Endothelial cell (in vitro differentiated cells): ENCODE results near the gene SOAT1. TPM values are rescaled to one million over a fixed set of nuclear protein-coding genes. Genes with fewer than 3 reads are reported as not detected.
"Not testable (repeated sequence)": the region's sequence is repeated elsewhere in the genome, so short reads cannot be mapped to it uniquely, and the experiment has no call there.

Source experiments
- DNase-seq: peaks from one replicate; pipeline ENCODE4 v3.0.0; 2021; ENCODE audit warnings: low spot score
- H3K27ac Mint-ChIP-seq: one replicate; pipeline ENCODE4 v1.8.0; 2021; ENCODE audit warnings: mixed read lengths, inconsistent platforms; ENCODE audit not compliant: unreplicated experiment
- H3K27me3 Mint-ChIP-seq: one replicate; pipeline ENCODE4 v1.8.0; 2021; ENCODE audit warnings: mild to moderate bottlenecking, moderate library complexity, mixed read lengths, inconsistent platforms; ENCODE audit not compliant: unreplicated experiment
- H3K36me3 Mint-ChIP-seq: one replicate; pipeline ENCODE4 v1.8.0; 2021; ENCODE audit warnings: mild to moderate bottlenecking, low read depth, mixed read lengths, inconsistent platforms; ENCODE audit not compliant: unreplicated experiment
- H3K4me1 Mint-ChIP-seq: one replicate; pipeline ENCODE4 v1.8.0; 2021; ENCODE audit warnings: mild to moderate bottlenecking, mixed read lengths, inconsistent platforms; ENCODE audit not compliant: unreplicated experiment
- H3K4me3 Mint-ChIP-seq: one replicate; pipeline ENCODE4 v1.8.0; 2021; ENCODE audit warnings: mild to moderate bottlenecking, mixed read lengths, inconsistent platforms; ENCODE audit not compliant: unreplicated experiment
- H3K9me3 Mint-ChIP-seq: one replicate; pipeline ENCODE4 v1.8.0; 2021; ENCODE audit warnings: mixed read lengths, inconsistent platforms; ENCODE audit not compliant: unreplicated experiment
- total RNA-seq: library from RNA; stranded (reverse); fragmentation: NEBNext Ultra II Directional; extraction: Animal tissue kit (Norgen Biotek cat#: 25700); gene quantifications from one replicate; pipeline ENCODE4 v1.2.1, GENCODE V29; 2021; ENCODE audit not compliant: unreplicated experiment
- TF ChIP-seq, protein P1 (sequence below): fragments of 200-600 bp; sonication (generic); IDR thresholded peaks from one replicate; pipeline ENCODE4 v1.5.0; 2021; ENCODE audit warnings: antibody characterized with exemption; ENCODE audit not compliant: unreplicated experiment

SOAT1 gene
- total RNA-seq, 1 donor from 2014 or later: 24.1 TPM

DNA sequence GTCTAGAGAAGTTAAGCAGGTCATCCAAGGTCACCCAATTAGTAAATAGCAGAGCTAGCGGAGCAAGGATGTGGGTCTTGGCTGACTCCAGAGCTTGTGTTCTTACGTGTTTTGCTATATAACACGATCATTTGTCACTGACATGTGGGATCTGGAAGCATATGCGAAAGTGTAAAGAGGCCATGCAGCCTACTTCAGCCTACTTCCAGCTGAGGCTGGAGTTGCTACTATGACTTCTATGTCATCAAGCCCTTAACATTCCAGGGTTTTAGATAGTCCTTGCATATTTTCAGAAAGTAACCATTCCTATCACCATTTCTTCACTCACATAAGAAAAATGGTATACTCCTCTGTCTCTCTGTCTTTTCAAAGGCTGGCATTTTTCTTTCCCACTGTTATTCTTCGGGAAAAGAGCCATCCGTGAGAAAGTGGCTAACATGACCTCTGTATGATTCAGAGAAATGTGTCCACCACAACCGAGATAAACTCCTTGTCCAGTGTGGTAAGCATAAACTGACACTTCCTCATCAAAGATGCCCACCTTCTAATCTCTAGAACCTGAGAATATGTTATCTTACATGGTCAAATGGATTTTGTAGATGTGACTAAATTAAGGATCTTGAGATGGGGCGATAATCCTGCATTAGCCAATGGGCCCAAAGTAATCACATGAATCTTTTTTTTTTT, 40.2 kb upstream of the SOAT1 start:
- H3K4me1 Mint-ChIP-seq: peaks cover 6% of the 10 kb centered on the region
- H3K4me3 Mint-ChIP-seq: no peak overlapping the region
- H3K27ac Mint-ChIP-seq: no peak overlapping the region
- H3K9me3 Mint-ChIP-seq: no peaks in the 10 kb centered on the region
- TF ChIP-seq, protein P1, sequence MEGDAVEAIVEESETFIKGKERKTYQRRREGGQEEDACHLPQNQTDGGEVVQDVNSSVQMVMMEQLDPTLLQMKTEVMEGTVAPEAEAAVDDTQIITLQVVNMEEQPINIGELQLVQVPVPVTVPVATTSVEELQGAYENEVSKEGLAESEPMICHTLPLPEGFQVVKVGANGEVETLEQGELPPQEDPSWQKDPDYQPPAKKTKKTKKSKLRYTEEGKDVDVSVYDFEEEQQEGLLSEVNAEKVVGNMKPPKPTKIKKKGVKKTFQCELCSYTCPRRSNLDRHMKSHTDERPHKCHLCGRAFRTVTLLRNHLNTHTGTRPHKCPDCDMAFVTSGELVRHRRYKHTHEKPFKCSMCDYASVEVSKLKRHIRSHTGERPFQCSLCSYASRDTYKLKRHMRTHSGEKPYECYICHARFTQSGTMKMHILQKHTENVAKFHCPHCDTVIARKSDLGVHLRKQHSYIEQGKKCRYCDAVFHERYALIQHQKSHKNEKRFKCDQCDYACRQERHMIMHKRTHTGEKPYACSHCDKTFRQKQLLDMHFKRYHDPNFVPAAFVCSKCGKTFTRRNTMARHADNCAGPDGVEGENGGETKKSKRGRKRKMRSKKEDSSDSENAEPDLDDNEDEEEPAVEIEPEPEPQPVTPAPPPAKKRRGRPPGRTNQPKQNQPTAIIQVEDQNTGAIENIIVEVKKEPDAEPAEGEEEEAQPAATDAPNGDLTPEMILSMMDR: no peak
- no peak for DNase-seq
- peaks cover 2% of the 10 kb centered on the region for H3K27me3 Mint-ChIP-seq
- no peaks in the 10 kb centered on the region for H3K36me3 Mint-ChIP-seq

DNA sequence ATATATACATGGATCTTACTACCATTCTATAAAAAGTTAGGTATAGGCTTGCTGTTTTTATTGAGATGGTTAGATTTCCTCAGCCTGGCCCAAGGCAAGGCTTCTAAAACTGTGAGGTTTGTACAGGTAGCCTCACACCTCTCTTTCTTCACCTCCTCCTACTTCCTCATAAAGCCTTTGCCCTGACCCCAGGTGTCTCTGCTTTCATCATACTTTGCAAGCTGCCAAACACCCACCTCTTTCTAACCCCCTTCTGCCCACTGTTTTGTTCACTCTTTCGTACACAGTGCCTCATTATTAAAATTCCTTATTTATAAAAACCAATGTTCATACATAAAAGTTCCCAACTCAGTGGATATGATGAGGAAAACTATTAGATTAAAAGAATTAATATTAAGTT, 31.4 kb upstream of the SOAT1 start:
- H3K27me3 Mint-ChIP-seq: no peaks in the 10 kb centered on the region
- H3K4me1 Mint-ChIP-seq: peaks cover 3% of the 10 kb centered on the region
- TF ChIP-seq, protein P1: no peak
- H3K9me3 Mint-ChIP-seq: no peaks in the 10 kb centered on the region
- no peak overlapping the region for H3K4me3 Mint-ChIP-seq
- no peak for DNase-seq
- no peak overlapping the region for H3K27ac Mint-ChIP-seq
- no peaks in the 10 kb centered on the region for H3K36me3 Mint-ChIP-seq

DNA sequence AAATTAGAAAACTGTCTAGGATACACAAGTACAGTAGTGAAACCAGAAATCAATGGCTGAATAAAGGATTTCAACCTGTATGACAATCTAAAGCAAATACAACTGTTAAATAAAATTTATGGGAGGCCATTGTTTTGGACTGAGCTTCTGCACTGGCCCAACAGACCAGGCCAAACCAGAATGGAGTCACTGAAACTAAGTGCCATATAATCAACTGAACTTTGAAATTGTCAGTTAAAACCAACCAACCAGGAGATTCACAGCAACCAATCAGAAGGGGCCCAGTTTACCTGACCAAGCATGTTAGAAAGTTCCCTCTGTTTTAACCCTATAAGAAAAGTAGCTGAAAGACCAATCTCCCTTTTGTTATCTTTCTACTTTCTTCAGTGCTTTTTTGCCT, 30.5 kb upstream of the SOAT1 start:
- H3K4me3 Mint-ChIP-seq: no peak overlapping the region
- no peaks in the 10 kb centered on the region for H3K36me3 Mint-ChIP-seq
- DNase-seq: no peak
- TF ChIP-seq, protein P1: no peak
- no peak overlapping the region for H3K27ac Mint-ChIP-seq
- H3K27me3 Mint-ChIP-seq: no peaks in the 10 kb centered on the region
- H3K9me3 Mint-ChIP-seq: no peaks in the 10 kb centered on the region
- peaks cover 3% of the 10 kb centered on the region for H3K4me1 Mint-ChIP-seq

DNA sequence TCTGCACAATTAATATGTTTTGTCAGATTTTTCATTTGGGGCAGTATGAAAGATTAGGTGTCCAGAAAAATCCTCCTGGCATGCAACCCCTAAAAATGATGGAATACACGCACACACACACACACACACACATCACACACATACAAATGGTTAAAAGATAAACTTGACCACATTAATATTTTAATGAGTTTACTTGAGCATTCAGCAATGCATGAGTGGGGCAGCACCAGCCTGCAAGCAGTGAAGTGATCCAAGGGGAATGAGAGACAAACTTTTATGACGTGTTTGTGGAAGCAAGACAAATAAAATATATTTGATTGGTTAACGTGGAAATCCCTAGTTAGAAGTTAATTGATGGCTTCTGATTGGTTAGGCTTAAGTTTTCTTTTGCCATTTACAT, 29.1 kb upstream of the SOAT1 start:
- H3K36me3 Mint-ChIP-seq: no peaks in the 10 kb centered on the region
- DNase-seq: no peak
- H3K4me3 Mint-ChIP-seq: no peak overlapping the region
- TF ChIP-seq, protein P1: no peak
- H3K4me1 Mint-ChIP-seq: no peaks in the 10 kb centered on the region
- H3K27ac Mint-ChIP-seq: no peak overlapping the region
- no peaks in the 10 kb centered on the region for H3K9me3 Mint-ChIP-seq
- H3K27me3 Mint-ChIP-seq: no peaks in the 10 kb centered on the region

DNA sequence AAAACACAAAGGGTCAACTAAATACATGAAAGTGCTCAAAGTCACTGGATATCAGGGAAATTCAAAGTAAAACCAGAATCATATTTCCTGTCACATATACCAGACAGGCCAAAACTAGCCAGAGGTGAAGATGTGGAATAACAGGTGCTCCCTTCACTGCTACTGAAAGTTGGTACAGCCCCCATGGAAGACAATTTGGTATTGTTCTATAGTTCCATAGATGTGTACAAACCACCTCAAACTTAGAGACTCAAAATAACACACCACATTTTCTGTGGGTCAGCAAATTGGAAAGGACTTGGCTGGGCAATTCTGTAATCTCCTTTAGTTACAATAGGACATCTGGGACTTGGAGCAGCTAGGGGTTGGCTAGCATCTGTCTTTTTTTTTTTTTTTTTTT, 24.5 kb upstream of the SOAT1 start:
- H3K27me3 Mint-ChIP-seq: no peaks in the 10 kb centered on the region
- TF ChIP-seq, protein P1: no peak
- no peak overlapping the region for H3K4me3 Mint-ChIP-seq
- H3K36me3 Mint-ChIP-seq: no peaks in the 10 kb centered on the region
- H3K27ac Mint-ChIP-seq: no peak overlapping the region
- no peaks in the 10 kb centered on the region for H3K4me1 Mint-ChIP-seq
- H3K9me3 Mint-ChIP-seq: no peaks in the 10 kb centered on the region
- no peak for DNase-seq

DNA sequence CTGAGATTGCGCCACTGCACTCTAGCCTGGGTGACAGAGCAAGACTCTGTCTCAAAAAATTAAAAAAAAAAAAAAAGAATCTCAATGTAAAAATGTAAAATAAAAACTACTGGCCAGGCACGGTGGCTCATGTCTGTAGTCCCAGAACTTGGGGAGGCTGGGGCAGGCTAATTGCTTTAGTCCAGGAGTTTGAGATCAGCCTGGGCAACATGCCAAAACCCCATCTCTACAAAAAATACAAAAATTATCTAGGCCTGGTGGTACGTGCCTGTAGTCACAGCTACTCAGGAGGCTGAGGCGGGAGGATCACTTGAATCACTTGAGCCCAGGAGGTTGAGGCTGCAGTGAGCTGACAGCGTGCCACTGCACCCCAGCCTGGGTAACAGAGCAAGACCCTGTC, 19.2 kb upstream of the SOAT1 start:
- not testable (repeated sequence) for H3K36me3 Mint-ChIP-seq, H3K27me3 Mint-ChIP-seq, DNase-seq, H3K4me3 Mint-ChIP-seq, H3K9me3 Mint-ChIP-seq, H3K4me1 Mint-ChIP-seq, H3K27ac Mint-ChIP-seq
